ENCODE results near the gene FOXO3.

FOXO3 gene

GRCh38 chr6:108575905-108576494 lies 15.3 kb downstream of the FOXO3 start:
- DNase-seq = no peak

GRCh38 chr6:108576709-108577108 lies 16.0 kb downstream of the FOXO3 start:
- no peak for DNase-seq

- no peak for DNase-seq
These were observed 17.4 kb downstream of the FOXO3 start for GRCh38 chr6:108578166-108578565.

- no peak for DNase-seq
These were observed 18.0 kb downstream of the FOXO3 start for GRCh38 chr6:108578595-108579327.

- DNase-seq = no peak
These were observed 18.6 kb downstream of the FOXO3 start for GRCh38 chr6:108579328-108579721.

GRCh38 chr6:108580646-108581045 lies 19.9 kb downstream of the FOXO3 start:
- no peak for DNase-seq

GRCh38 chr6:108581237-108581931 lies 20.7 kb downstream of the FOXO3 start:
- DNase-seq = no peak

- no peak for DNase-seq
These were observed 21.3 kb downstream of the FOXO3 start for GRCh38 chr6:108581932-108582475.

- no peak for DNase-seq
These were observed 21.9 kb downstream of the FOXO3 start for GRCh38 chr6:108582618-108583017.

- DNase-seq = no peak
These were observed 23.6 kb downstream of the FOXO3 start for GRCh38 chr6:108584323-108584722.

GRCh38 chr6:108585359-108585758 lies 24.6 kb downstream of the FOXO3 start:
- no peak for DNase-seq

GRCh38 chr6:108585921-108586536 lies 25.3 kb downstream of the FOXO3 start:
- DNase-seq = no peak

GRCh38 chr6:108587258-108588059 lies 26.7 kb downstream of the FOXO3 start:
- DNase-seq = peak in 6 of 14 donors; percentile 24 to 52 (median 30)

- peak in 1 of 14 donors; percentile 45 for DNase-seq
These were observed 27.9 kb downstream of the FOXO3 start for GRCh38 chr6:108588586-108588985.

- DNase-seq = peak in 12 of 14 donors; percentile 31 to 83 (median 56)
These were observed 28.6 kb downstream of the FOXO3 start for GRCh38 chr6:108589244-108589791.

- no peak for DNase-seq
These were observed 30.5 kb downstream of the FOXO3 start for GRCh38 chr6:108591040-108591816.

- DNase-seq = peak in 2 of 14 donors; percentile 14 to 26
These were observed 31.9 kb downstream of the FOXO3 start for GRCh38 chr6:108592371-108593337.

- no peak for DNase-seq
These were observed 33.4 kb downstream of the FOXO3 start for GRCh38 chr6:108594151-108594550.

GRCh38 chr6:108594640-108595039 lies 33.9 kb downstream of the FOXO3 start:
- DNase-seq = no peak

GRCh38 chr6:108596956-108597355 lies 36.2 kb downstream of the FOXO3 start:
- no peak for DNase-seq

Data from C1 segment of cervical spinal cord (tissue), 14 donors.